Neural cell (in vitro differentiated cells): ENCODE measurements around the gene PHF21B. TPM values are rescaled to one million over a fixed set of nuclear protein-coding genes. Genes with fewer than 3 reads are reported as not detected.
"Not testable (repeated sequence)": the region's sequence is repeated elsewhere in the genome, so short reads cannot be mapped to it uniquely, and the experiment has no call there.

Experiments used
- H2AFZ ChIP-seq: fragments of 200-600, 300-800 bp; sonication (generic), shearing (Covaris generic); 2 replicates; pipeline ENCODE4 v1.6.0; 2014; ENCODE audit warnings: low read depth, mild to moderate bottlenecking, antibody characterized with exemption, low read length, moderate library complexity
- H3F3A ChIP-seq: fragments of 200-600 bp; shearing (Covaris generic); 2 replicates; pipeline ENCODE4 v1.6.1; 2016; ENCODE audit warnings: mild to moderate bottlenecking, moderate library complexity, mixed read lengths, antibody characterized with exemption, low read length; ENCODE audit not compliant: insufficient read depth, poor library complexity, severe bottlenecking
- H3K27ac ChIP-seq: fragments of 200-600, 300-800 bp; sonication (generic), shearing (Covaris generic); 2 replicates; pipeline ENCODE4 v1.5.1; 2014; ENCODE audit warnings: mild to moderate bottlenecking, low read length, moderate library complexity
- H3K27me3 ChIP-seq: fragments of 300-800, 200-600 bp; sonication (generic), shearing (Covaris generic); 2 replicates; pipeline ENCODE4 v1.6.0; 2014; ENCODE audit warnings: mild to moderate bottlenecking, low read depth, low read length, moderate library complexity; ENCODE audit not compliant: insufficient read depth
- H3K36me3 ChIP-seq: fragments of 300-800, 200-600 bp; sonication (generic), shearing (Covaris generic); 2 replicates; pipeline ENCODE4 v1.5.1; 2014; ENCODE audit warnings: mild to moderate bottlenecking, antibody characterized with exemption, low read length, moderate library complexity; ENCODE audit not compliant: insufficient read depth
- H3K4me2 ChIP-seq: fragments of 300-800, 200-600 bp; sonication (generic), shearing (Covaris generic); 2 replicates; pipeline ENCODE4 v1.6.0; 2014; ENCODE audit warnings: mild to moderate bottlenecking, low read length
- H3K4me3 ChIP-seq: fragments of 300-800, 200-600 bp; sonication (generic), shearing (Covaris generic); 2 replicates; pipeline ENCODE4 v1.5.1; 2014; ENCODE audit warnings: mild to moderate bottlenecking, low read length, moderate library complexity
- H3K79me2 ChIP-seq: fragments of 200-600 bp; shearing (Covaris generic); replicated peaks from 2 replicates; pipeline ENCODE4 v1.6.0; 2014; ENCODE audit warnings: mild to moderate bottlenecking, low read length, moderate library complexity; ENCODE audit not compliant: insufficient read depth
- H3K9ac ChIP-seq: fragments of 300-800, 200-600 bp; sonication (generic), shearing (Covaris generic); 2 replicates; pipeline ENCODE4 v1.6.1; 2016; ENCODE audit warnings: mild to moderate bottlenecking, low read length, mixed read lengths
- H3K9me2 ChIP-seq: fragments of 200-600 bp; shearing (Covaris generic); 2 replicates; pipeline ENCODE4 v1.6.1; 2016; ENCODE audit warnings: mild to moderate bottlenecking, low read length, mixed read lengths; ENCODE audit not compliant: insufficient read depth
- H3K9me3 ChIP-seq: fragments of 200-600, 300-800 bp; sonication (generic), shearing (Covaris generic); 2 replicates; pipeline ENCODE4 v1.6.1; 2016; ENCODE audit warnings: mild to moderate bottlenecking, mixed run types, low read length, moderate library complexity, mixed read lengths
- H4K20me1 ChIP-seq: fragments of 200-600 bp; shearing (Covaris generic); 2 replicates; pipeline ENCODE4 v1.6.1; 2016; ENCODE audit warnings: mild to moderate bottlenecking, mixed run types; ENCODE audit not compliant: insufficient read depth
- EZH2 ChIP-seq: fragments of 200-600, 300-800 bp; shearing (Covaris generic), sonication (generic); IDR thresholded peaks from 2 replicates; pipeline ENCODE4 v1.6.1; 2014; ENCODE audit warnings: antibody characterized with exemption, low read length, borderline replicate concordance, mild to moderate bottlenecking; ENCODE audit not compliant: insufficient read depth, poor library complexity, severe bottlenecking
- POLR2AphosphoS5 ChIP-seq: IDR thresholded peaks from 2 replicates; pipeline ENCODE4 v1.6.1; 2012
- RAD21 ChIP-seq: fragments of 450-650 bp; conservative IDR thresholded peaks from 2 replicates; pipeline ENCODE4 v1.6.1; 2014; ENCODE audit warnings: antibody characterized with exemption, mild to moderate bottlenecking, moderate library complexity
- SMC3 ChIP-seq: fragments of 450-650 bp; conservative IDR thresholded peaks from 2 replicates; pipeline ENCODE4 v1.6.1; 2014; ENCODE audit warnings: antibody characterized with exemption, mild to moderate bottlenecking, moderate library complexity; ENCODE audit not compliant: poor library complexity
- TAF1 ChIP-seq: IDR thresholded peaks from 2 replicates; pipeline ENCODE4 v1.6.1; 2012; ENCODE audit warnings: low read depth
- polyA plus RNA-seq: library from polyadenylated mRNA; depleted of rRNA; stranded (reverse); fragments of >200 nt; gene quantifications from 2 replicates; pipeline ENCODE4 v1.2.3, GENCODE V29; 2014
- TF ChIP-seq, protein P1 (sequence below): fragments of 450-650 bp; IDR thresholded peaks from 2 replicates; pipeline ENCODE4 v1.5.1; 2014; ENCODE audit warnings: antibody characterized with exemption, mild to moderate bottlenecking, moderate library complexity; ENCODE audit not compliant: poor library complexity, severe bottlenecking

PHF21B gene
- polyA plus RNA-seq, 1 donor from 2014 or later, result 49.5 TPM

DNA sequence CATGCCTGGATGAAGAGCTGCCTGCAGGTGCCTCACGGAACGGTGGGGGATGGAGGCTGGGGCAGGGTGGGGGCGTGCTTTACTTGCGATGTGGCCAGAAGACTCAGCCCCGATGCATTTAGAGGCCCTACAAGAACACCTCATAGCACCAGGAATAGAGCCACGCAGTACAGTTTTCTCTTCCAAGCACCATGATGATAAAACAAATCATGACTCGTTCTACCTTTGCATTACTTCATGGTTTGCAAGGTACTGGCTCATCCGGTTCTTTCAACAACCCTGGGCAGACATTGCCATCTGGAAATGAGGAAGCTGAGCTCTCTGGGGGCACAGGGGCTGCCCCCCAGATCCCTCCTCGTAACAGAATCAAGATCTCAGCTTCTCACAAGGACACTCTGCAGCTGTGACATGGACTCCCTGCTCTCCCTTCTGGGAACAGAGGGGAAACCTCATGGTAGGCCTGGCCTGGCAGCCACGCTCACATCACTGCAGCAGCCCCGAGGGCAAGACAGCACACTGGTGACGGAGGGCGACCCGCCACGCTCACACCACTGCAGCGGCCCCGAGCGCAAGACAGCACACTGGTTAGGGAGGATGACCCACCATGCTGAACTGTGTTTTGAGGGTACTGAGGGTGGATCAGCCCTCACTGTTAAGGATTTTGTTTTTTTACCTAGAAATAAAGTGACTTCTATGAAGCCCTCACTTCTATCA lies 46.9 kb downstream of the PHF21B start (continued):
- TF ChIP-seq RAD21, result no peak
- no peak for TF ChIP-seq SMC3

DNA sequence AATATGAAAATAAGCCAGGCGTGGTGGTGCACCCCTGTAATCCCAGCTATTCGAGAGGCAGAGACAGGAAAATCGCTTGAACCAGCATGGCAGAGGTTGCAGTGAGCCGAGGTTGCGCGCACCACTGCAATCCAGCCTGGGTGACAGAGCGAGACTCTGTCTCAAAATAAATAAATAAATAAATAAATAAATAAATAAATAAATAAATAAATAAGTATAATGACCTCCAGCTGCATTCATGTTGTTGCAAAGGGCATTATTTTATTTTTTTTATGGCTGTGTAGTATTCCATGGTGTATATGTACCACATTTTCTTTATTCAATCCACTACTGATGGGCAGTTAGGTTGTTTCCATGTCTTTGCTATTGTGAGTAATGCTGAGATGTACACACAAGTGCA lies 48.1 kb downstream of the PHF21B start:
- not testable (repeated sequence) for H2AFZ ChIP-seq, H3F3A ChIP-seq, H3K27me3 ChIP-seq, H3K4me2 ChIP-seq, H3K27ac ChIP-seq, H3K9me2 ChIP-seq, H3K36me3 ChIP-seq, H4K20me1 ChIP-seq, H3K9ac ChIP-seq, H3K9me3 ChIP-seq, H3K4me3 ChIP-seq
- H3K79me2 ChIP-seq, result peaks cover 18% of the 10 kb centered on the region

DNA sequence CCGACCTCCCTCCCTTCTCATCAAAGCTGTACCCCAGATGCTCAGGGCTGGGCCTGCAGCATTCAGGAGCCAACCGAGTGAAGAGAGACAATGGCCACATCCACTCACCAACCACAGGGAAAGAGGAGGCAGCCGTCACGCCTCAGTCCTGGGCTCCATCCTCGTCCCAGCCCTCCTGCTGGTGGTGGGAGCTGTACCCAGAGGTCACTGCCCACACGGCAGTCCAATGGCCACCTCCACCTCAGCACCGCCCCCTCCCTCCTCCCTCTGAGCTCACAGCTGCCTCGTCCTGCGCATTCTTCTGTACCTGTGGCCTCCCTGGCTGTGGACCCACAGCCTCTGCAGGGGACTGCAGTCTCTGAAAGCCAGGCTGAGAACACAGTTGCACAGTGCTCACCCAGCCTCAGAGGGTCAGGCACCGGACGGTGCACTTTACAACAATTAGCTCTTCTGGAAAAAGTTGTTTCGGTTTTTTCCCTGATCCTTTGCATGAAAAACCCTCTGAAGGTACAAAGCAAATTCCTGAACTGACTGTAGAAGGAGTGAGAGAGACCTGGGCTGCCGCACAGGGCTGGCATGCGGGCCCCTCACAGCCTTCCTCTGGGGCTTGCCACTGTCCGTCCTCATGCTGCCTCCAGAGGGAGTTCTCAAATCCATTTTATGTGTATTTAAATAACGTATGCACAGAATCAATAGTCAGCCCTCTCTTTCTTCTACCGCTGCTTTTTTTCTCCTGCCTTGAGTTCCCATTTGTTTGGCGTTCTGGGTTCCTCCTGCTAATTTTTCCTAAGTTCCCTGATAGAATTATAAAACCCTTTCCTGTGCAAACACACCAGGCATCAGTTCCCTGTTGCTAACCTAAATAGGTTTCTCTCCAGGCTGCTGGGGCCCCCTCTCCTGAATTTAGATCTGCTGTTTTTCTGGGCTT lies 52.7 kb downstream of the PHF21B start:
- Histone ChIP-seq H2AFZ (no peak overlapping the region), H3K36me3 (no peaks in the 10 kb centered on the region), H3K4me3 (no peak overlapping the region), H3F3A (no peaks in the 10 kb centered on the region), H3K79me2 (peaks cover 33% of the 10 kb centered on the region), H3K9ac (no peak overlapping the region), H3K4me2 (no peak overlapping the region), H3K9me3 (no peaks in the 10 kb centered on the region), H3K27me3 (no peaks in the 10 kb centered on the region), H3K27ac (no peak overlapping the region), H4K20me1 (no peaks in the 10 kb centered on the region), H3K9me2 (no peaks in the 10 kb centered on the region)
- TF ChIP-seq POLR2AphosphoS5 (no peak), SMC3 (peak; percentile 29)
- TF ChIP-seq, protein P1, sequence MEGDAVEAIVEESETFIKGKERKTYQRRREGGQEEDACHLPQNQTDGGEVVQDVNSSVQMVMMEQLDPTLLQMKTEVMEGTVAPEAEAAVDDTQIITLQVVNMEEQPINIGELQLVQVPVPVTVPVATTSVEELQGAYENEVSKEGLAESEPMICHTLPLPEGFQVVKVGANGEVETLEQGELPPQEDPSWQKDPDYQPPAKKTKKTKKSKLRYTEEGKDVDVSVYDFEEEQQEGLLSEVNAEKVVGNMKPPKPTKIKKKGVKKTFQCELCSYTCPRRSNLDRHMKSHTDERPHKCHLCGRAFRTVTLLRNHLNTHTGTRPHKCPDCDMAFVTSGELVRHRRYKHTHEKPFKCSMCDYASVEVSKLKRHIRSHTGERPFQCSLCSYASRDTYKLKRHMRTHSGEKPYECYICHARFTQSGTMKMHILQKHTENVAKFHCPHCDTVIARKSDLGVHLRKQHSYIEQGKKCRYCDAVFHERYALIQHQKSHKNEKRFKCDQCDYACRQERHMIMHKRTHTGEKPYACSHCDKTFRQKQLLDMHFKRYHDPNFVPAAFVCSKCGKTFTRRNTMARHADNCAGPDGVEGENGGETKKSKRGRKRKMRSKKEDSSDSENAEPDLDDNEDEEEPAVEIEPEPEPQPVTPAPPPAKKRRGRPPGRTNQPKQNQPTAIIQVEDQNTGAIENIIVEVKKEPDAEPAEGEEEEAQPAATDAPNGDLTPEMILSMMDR, result peak; percentile 50

DNA sequence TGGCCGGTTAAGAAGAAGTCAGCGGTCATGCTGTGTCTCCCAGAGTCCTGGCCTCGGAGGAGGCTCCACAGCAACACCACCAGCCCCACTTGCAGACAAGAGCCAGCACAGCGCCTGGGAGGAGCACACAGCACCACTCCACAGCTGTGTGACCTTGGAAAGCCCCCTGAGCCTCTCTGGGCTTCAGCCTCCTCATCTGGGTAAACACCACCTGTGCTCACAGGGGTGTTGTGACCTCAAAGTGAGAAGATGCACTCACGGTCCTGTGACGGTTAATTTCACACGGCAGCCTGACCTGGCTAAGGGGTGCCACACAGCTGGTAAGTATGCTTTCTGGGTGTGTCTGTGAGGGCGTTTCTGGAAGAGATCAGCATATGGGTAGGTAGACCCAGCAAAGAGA lies 54.7 kb downstream of the PHF21B start:
- Histone ChIP-seq H2AFZ (no peak overlapping the region), H3K79me2 (peaks cover 45% of the 10 kb centered on the region), H3K27me3 (no peaks in the 10 kb centered on the region), H3K4me2 (no peak overlapping the region), H3F3A (no peaks in the 10 kb centered on the region), H3K9me2 (no peaks in the 10 kb centered on the region), H3K9me3 (no peaks in the 10 kb centered on the region), H3K27ac (no peak overlapping the region), H3K9ac (no peak overlapping the region), H3K4me3 (no peak overlapping the region), H3K36me3 (no peaks in the 10 kb centered on the region), H4K20me1 (no peaks in the 10 kb centered on the region)
- TF ChIP-seq EZH2 (no peak), SMC3 (no peak), TAF1 (no peak)
